Neural progenitor cell (in vitro differentiated cells): ENCODE measurements around the gene CACNA1C. TPM values are rescaled to one million over a fixed set of nuclear protein-coding genes. Genes with fewer than 3 reads are reported as not detected.

ENCODE experiments used
- DNase-seq: peaks from one replicate; pipeline ENCODE4 v3.0.0-alpha.2; 2016; ENCODE audit warnings: low spot score
- H2AFZ ChIP-seq: fragments of 200-600 bp; sonication (generic); replicated peaks from 2 replicates; pipeline ENCODE4 v1.6.1; 2016; ENCODE audit warnings: antibody characterized with exemption
- H3F3A ChIP-seq: fragments of 200-600 bp; sonication (generic); 2 replicates; pipeline ENCODE4 v1.6.1; 2016; ENCODE audit warnings: antibody characterized with exemption, low read depth
- H3K27ac ChIP-seq: fragments of 200-600 bp; sonication (generic); 2 replicates; pipeline ENCODE4 v1.5.1; 2016; ENCODE audit warnings: mild to moderate bottlenecking
- H3K27me3 ChIP-seq: fragments of 200-600 bp; sonication (generic); 2 replicates; pipeline ENCODE4 v1.6.1; 2016; ENCODE audit warnings: mild to moderate bottlenecking, moderate library complexity
- H3K36me3 ChIP-seq: fragments of 200-600 bp; sonication (generic); 2 replicates; pipeline ENCODE4 v1.5.1; 2016
- H3K4me1 ChIP-seq: fragments of 200-600 bp; sonication (generic); 2 replicates; pipeline ENCODE4 v1.6.1; 2016; ENCODE audit warnings: mixed run types
- H3K4me2 ChIP-seq: fragments of 200-600 bp; sonication (generic); 2 replicates; pipeline ENCODE4 v1.6.1; 2016
- H3K4me3 ChIP-seq: fragments of 200-600 bp; sonication (generic); 2 replicates; pipeline ENCODE4 v1.5.1; 2016
- H3K79me2 ChIP-seq: fragments of 200-600 bp; sonication (generic); 2 replicates; pipeline ENCODE4 v1.6.1; 2016; ENCODE audit warnings: low read depth
- H3K9ac ChIP-seq: fragments of 200-600 bp; sonication (generic); 2 replicates; pipeline ENCODE4 v1.6.1; 2016
- H3K9me3 ChIP-seq: fragments of 200-600 bp; sonication (generic); 2 replicates; pipeline ENCODE4 v1.5.1; 2016; ENCODE audit warnings: low read depth
- H4K20me1 ChIP-seq: fragments of 200-600 bp; sonication (generic); 2 replicates; pipeline ENCODE4 v1.6.1; 2016; ENCODE audit warnings: low read depth
- H3K27ac Mint-ChIP-seq: 3 replicates; pipeline ENCODE4 v1.8.0; 2021; ENCODE audit warnings: mixed read lengths
- H3K27me3 Mint-ChIP-seq: 2 replicates; pipeline ENCODE4 v1.8.0; 2022; ENCODE audit warnings: low read depth, mild to moderate bottlenecking, inconsistent platforms, moderate library complexity, mixed read lengths; ENCODE audit not compliant: insufficient read depth
- H3K36me3 Mint-ChIP-seq: 3 replicates; pipeline ENCODE4 v1.8.0; 2021; ENCODE audit warnings: mixed read lengths
- H3K4me1 Mint-ChIP-seq: 3 replicates; pipeline ENCODE4 v1.8.0; 2021; ENCODE audit warnings: mixed read lengths
- H3K4me3 Mint-ChIP-seq: 3 replicates; pipeline ENCODE4 v1.8.0; 2021; ENCODE audit warnings: mild to moderate bottlenecking, moderate library complexity, mixed read lengths
- H3K9me3 Mint-ChIP-seq: 3 replicates; pipeline ENCODE4 v1.8.0; 2020; ENCODE audit warnings: mixed read lengths
- EZH2 ChIP-seq: fragments of 200-600 bp; sonication (generic); IDR thresholded peaks from 2 replicates; pipeline ENCODE4 v1.6.1; 2017; ENCODE audit warnings: antibody characterized with exemption, mild to moderate bottlenecking, moderate library complexity
- EZH2phosphoT487 ChIP-seq: fragments of 200-600 bp; sonication (generic); IDR thresholded peaks from 2 replicates; pipeline ENCODE4 v1.6.1; 2017; ENCODE audit warnings: antibody characterized with exemption
- total RNA-seq: library from RNA; depleted of rRNA; stranded (reverse); fragments of >200 nt; gene quantifications from 2 replicates; pipeline ENCODE4 v1.2.3, GENCODE V29; 2015; ENCODE audit warnings: low replicate concordance
- TF ChIP-seq, protein P1 (sequence below): fragments of 200-600 bp; sonication (generic); IDR thresholded peaks from 2 replicates; pipeline ENCODE4 v1.5.1; 2017; ENCODE audit warnings: antibody characterized with exemption, mild to moderate bottlenecking

CACNA1C gene
- total RNA-seq, 1 donor from 2014 or later = 2.7 TPM

DNA sequence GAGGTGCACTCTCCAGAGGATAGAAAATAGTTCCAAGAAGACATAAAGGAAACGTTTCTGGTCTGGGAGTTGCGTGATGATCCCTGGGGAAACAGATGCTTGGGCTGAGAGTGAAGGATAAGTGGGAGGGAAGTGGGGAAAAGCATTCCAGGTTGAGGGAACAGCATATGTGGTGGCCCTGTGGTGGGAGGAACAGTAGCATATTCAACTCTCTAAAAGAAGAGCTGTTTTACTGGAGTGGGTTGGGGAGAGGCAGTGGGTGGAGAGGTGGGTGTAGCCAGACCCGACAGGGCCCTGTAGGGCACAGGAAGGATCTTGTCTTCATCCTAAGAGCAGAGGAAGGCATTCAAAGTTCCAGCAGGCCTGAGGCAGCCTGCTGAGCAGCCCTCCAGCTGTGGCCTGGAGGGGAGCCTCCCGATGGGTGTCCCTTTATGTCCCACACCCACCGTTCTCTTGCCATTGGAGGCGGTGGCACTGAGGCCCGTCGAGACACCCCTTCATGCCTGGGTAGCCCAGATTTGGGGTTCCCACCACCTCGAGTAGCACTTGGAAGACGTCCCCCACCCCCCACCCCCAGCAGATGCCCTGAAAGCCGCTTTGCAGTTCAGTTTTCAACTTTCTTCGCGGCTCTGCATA lies 431.5 kb downstream of the CACNA1C start:
- no peaks in the 10 kb centered on the region for H3K27me3 Mint-ChIP-seq
- H3K4me2 ChIP-seq = no peak overlapping the region
- H3K36me3 ChIP-seq = no peaks in the 10 kb centered on the region
- no peaks in the 10 kb centered on the region for H3F3A ChIP-seq
- H3K27me3 ChIP-seq = no peaks in the 10 kb centered on the region
- peaks cover 9% of the 10 kb centered on the region for H3K4me1 Mint-ChIP-seq
- H3K9me3 ChIP-seq = no peaks in the 10 kb centered on the region
- H3K9me3 Mint-ChIP-seq = no peaks in the 10 kb centered on the region
- no peak overlapping the region for H2AFZ ChIP-seq
- peaks cover 2% of the 10 kb centered on the region for H3K4me1 ChIP-seq
- no peak overlapping the region for H3K27ac ChIP-seq
- TF ChIP-seq, protein P1, sequence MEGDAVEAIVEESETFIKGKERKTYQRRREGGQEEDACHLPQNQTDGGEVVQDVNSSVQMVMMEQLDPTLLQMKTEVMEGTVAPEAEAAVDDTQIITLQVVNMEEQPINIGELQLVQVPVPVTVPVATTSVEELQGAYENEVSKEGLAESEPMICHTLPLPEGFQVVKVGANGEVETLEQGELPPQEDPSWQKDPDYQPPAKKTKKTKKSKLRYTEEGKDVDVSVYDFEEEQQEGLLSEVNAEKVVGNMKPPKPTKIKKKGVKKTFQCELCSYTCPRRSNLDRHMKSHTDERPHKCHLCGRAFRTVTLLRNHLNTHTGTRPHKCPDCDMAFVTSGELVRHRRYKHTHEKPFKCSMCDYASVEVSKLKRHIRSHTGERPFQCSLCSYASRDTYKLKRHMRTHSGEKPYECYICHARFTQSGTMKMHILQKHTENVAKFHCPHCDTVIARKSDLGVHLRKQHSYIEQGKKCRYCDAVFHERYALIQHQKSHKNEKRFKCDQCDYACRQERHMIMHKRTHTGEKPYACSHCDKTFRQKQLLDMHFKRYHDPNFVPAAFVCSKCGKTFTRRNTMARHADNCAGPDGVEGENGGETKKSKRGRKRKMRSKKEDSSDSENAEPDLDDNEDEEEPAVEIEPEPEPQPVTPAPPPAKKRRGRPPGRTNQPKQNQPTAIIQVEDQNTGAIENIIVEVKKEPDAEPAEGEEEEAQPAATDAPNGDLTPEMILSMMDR = no peak
- TF ChIP-seq EZH2 = no peak
- no peak for TF ChIP-seq EZH2phosphoT487
- H3K27ac Mint-ChIP-seq = no peak overlapping the region
- no peak overlapping the region for H3K4me3 ChIP-seq
- H4K20me1 ChIP-seq = no peaks in the 10 kb centered on the region
- no peak overlapping the region for H3K4me3 Mint-ChIP-seq
- no peak for DNase-seq
- no peaks in the 10 kb centered on the region for H3K36me3 Mint-ChIP-seq
- no peaks in the 10 kb centered on the region for H3K79me2 ChIP-seq
- H3K9ac ChIP-seq = no peak overlapping the region

DNA sequence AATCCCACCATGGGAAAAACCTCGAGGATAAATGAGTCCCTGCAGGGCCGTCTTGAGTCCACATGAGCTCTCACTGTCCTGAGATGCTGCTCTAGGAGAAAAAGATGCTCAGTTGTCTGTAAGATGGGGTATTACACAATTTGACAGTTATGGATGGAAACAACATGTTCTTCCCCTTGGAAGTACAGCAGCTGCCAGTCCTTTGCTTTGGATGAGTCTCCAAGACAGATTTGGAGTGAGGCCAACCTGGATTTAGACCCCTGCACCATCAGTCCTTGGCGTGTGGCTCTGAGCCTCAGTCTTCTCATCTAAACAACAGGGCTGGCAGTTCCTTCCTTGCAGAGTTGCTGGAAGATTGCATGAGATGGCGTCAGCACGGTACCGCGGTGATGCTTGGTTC lies 432.9 kb downstream of the CACNA1C start:
- H3K36me3 ChIP-seq = no peaks in the 10 kb centered on the region
- H3F3A ChIP-seq = no peaks in the 10 kb centered on the region
- H3K4me3 ChIP-seq = no peak overlapping the region
- DNase-seq = no peak
- no peaks in the 10 kb centered on the region for H3K9me3 ChIP-seq
- H4K20me1 ChIP-seq = no peaks in the 10 kb centered on the region
- Mint-ChIP-seq H3K27ac (no peak overlapping the region), H3K9me3 (no peaks in the 10 kb centered on the region), H3K36me3 (no peaks in the 10 kb centered on the region), H3K4me1 (peaks cover 9% of the 10 kb centered on the region), H3K4me3 (no peak overlapping the region), H3K27me3 (no peaks in the 10 kb centered on the region)
- no peaks in the 10 kb centered on the region for H3K79me2 ChIP-seq
- H3K4me1 ChIP-seq = peaks cover 6% of the 10 kb centered on the region
- no peaks in the 10 kb centered on the region for H3K27me3 ChIP-seq
- H3K9ac ChIP-seq = no peak overlapping the region
- no peak overlapping the region for H3K4me2 ChIP-seq
- TF ChIP-seq EZH2phosphoT487 (no peak), EZH2 (no peak)
- TF ChIP-seq, protein P1 = no peak
- H3K27ac ChIP-seq = no peak overlapping the region
- H2AFZ ChIP-seq = no peak overlapping the region

DNA sequence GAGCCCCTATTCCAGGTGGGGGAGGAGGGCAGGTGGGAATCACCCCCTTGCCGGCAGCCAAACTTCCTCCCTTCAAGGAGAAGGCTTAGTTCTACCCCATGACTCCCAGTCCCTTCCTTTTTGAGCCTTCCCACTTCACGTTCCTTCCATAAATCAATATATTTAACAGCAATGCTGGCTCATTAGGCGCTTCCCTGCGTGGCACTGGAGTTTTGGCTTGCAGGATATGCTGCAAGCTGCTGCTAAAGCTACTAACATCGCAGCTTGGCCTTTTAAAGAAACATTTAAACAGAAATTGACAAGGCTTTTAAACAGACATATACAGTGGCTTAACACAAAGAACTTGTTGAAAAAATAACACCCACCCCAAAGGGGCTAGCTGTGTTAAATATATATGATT lies 434.0 kb downstream of the CACNA1C start:
- H3K4me3 ChIP-seq = no peak overlapping the region
- TF ChIP-seq EZH2 (no peak), EZH2phosphoT487 (no peak)
- TF ChIP-seq, protein P1 = no peak
- no peak for DNase-seq
- no peaks in the 10 kb centered on the region for H4K20me1 ChIP-seq
- H3K9me3 ChIP-seq = no peaks in the 10 kb centered on the region
- no peaks in the 10 kb centered on the region for H3F3A ChIP-seq
- Mint-ChIP-seq H3K36me3 (no peaks in the 10 kb centered on the region), H3K4me3 (no peak overlapping the region), H3K9me3 (no peaks in the 10 kb centered on the region), H3K27me3 (no peaks in the 10 kb centered on the region), H3K4me1 (peaks cover 9% of the 10 kb centered on the region), H3K27ac (no peak overlapping the region)
- no peaks in the 10 kb centered on the region for H3K36me3 ChIP-seq
- H3K4me1 ChIP-seq = peaks cover 6% of the 10 kb centered on the region
- H3K27ac ChIP-seq = no peak overlapping the region
- H2AFZ ChIP-seq = no peak overlapping the region
- H3K9ac ChIP-seq = no peak overlapping the region
- H3K27me3 ChIP-seq = no peaks in the 10 kb centered on the region
- H3K79me2 ChIP-seq = no peaks in the 10 kb centered on the region
- no peak overlapping the region for H3K4me2 ChIP-seq
